K562 (cell line): ENCODE data around the gene CENPA. TPM values are rescaled to one million over a fixed set of nuclear protein-coding genes. Genes with fewer than 3 reads are reported as not detected.

ENCODE experiments used
- CTBP1 ChIP-seq: fragments of 450-650 bp; IDR thresholded peaks from 2 replicates; pipeline ENCODE4 v1.6.1; 2016; ENCODE audit warnings: borderline replicate concordance
- CTCFL ChIP-seq: IDR thresholded peaks from 2 replicates; pipeline ENCODE4 v1.6.1; 2011; ENCODE audit warnings: borderline replicate concordance, low read depth, mild to moderate bottlenecking, moderate library complexity, low read length; ENCODE audit not compliant: insufficient read depth, poor library complexity, severe bottlenecking
- HBP1 ChIP-seq: fragments of 450-650 bp; formaldehyde crosslinking; IDR thresholded peaks from 2 replicates; pipeline ENCODE4 v1.4.0; 2022; ENCODE audit warnings: missing genetic modification characterization
- MYC ChIP-seq, 2 experiments: fragments of 250-450 bp in 1 of 2; sonication (Bioruptor Pico) in 1 of 2; IDR thresholded peaks; 2 replicates each; pipeline versions ENCODE4 v1.5.1 to v1.6.1; 2012 to 2021; ENCODE audit warnings: low read depth in 2 of 2, borderline replicate concordance in 1 of 2, improper control_type of control experiment in 1 of 2, low read length in 1 of 2, mild to moderate bottlenecking in 1 of 2, moderate library complexity in 1 of 2
- NCOA1 ChIP-seq: fragments of 450-650 bp; IDR thresholded peaks from 2 replicates; pipeline ENCODE4 v1.6.1; 2016; ENCODE audit warnings: low read depth
- NFYB ChIP-seq: IDR thresholded peaks from 2 replicates; pipeline ENCODE4 v1.6.1; 2011; ENCODE audit warnings: mild to moderate bottlenecking, moderate library complexity; ENCODE audit not compliant: insufficient read length; ENCODE audit errors: extremely low read depth
- NR3C1 ChIP-seq: sonication (generic); formaldehyde crosslinking; IDR thresholded peaks from 2 replicates; pipeline ENCODE4 v1.8.1; 2022; ENCODE audit warnings: missing genetic modification reagents
- PREB ChIP-seq: sonication (generic); formaldehyde crosslinking; IDR thresholded peaks from 2 replicates; pipeline ENCODE4 v1.8.1; 2023; ENCODE audit warnings: mild to moderate bottlenecking, missing genetic modification reagents
- RAD21 ChIP-seq, 2 experiments: fragments of 250-450 bp in 1 of 2; fragments of 450-650 bp in 1 of 2; sonication (Bioruptor Pico) in 1 of 2; formaldehyde crosslinking in 1 of 2; IDR thresholded peaks in 1 of 2; conservative IDR thresholded peaks in 1 of 2; 2 replicates each; pipeline versions ENCODE4 v1.4.0 to v1.8.0; 2020 to 2022; ENCODE audit warnings: mild to moderate bottlenecking in 2 of 2, moderate library complexity in 1 of 2
- RFX7 ChIP-seq: fragments of 250-450 bp; sonication (Bioruptor Pico); IDR thresholded peaks from 2 replicates; pipeline ENCODE4 v1.5.1; 2021; ENCODE audit warnings: mild to moderate bottlenecking
- TCF15 ChIP-seq: fragments of 250-450 bp; sonication (Bioruptor Pico); IDR thresholded peaks from 2 replicates; pipeline ENCODE4 v1.8.0; 2022; ENCODE audit warnings: moderate library complexity, mild to moderate bottlenecking, inconsistent platforms
- ZNF165 ChIP-seq: fragments of 250-450 bp; sonication (Bioruptor Pico); IDR thresholded peaks from 2 replicates; pipeline ENCODE4 v1.4.0; 2020; ENCODE audit warnings: borderline replicate concordance
- ZNF717 ChIP-seq: fragments of 250-450 bp; sonication (Bioruptor Pico); IDR thresholded peaks from 2 replicates; pipeline ENCODE4 v1.5.0; 2021
- ZNF780A ChIP-seq: fragments of 250-450 bp; sonication (Bioruptor Pico); IDR thresholded peaks from 2 replicates; pipeline ENCODE4 v1.5.0; 2021; ENCODE audit warnings: mild to moderate bottlenecking
- polyA plus RNA-seq, 8 experiments: library from polyadenylated mRNA; depleted of rRNA in 4 of 8; stranded (reverse) in 5 of 8; unstranded in 3 of 8; fragments of >200 nt; fragmentation: Nextera tagmentation in 2 of 8; fragmentation: Illumina TruSeq in 1 of 8; extraction: Ambion mirVana in 2 of 8; extraction: Trizol in 1 of 8; gene quantifications; 2 replicates each; pipeline versions ENCODE4 v1.2.1 to v1.2.3, GENCODE V29; 2011 to 2014; ENCODE audit warnings: inconsistent platforms in 1 of 8, missing spikeins in 1 of 8
- total RNA-seq, 7 experiments: library from RNA; depleted of rRNA in 6 of 7; stranded (reverse); fragments of >200 nt in 6 of 7; fragmentation: Illumina TruSeq in 2 of 7; extraction: Trizol in 2 of 7; gene quantifications; 2 replicates each; pipeline versions ENCODE4 v1.2.1 to v1.2.3, GENCODE V29; 2011 to 2021; ENCODE audit warnings: low replicate concordance in 1 of 7
- TF ChIP-seq, protein P1 (sequence below), 2 experiments: fragments of 450-650 bp; conservative IDR thresholded peaks; 2 replicates each; pipeline ENCODE4 v1.6.1; 2017; ENCODE audit warnings: mild to moderate bottlenecking in 2 of 2, moderate library complexity in 2 of 2
- TF ChIP-seq, protein P2 (sequence below), 3 experiments: IDR thresholded peaks in 2 of 3; conservative IDR thresholded peaks in 1 of 3; 2 replicates each; pipeline ENCODE4 v1.5.1; 2011 to 2012; ENCODE audit warnings: low read length in 3 of 3, mild to moderate bottlenecking in 3 of 3, control low read depth in 2 of 3, improper control_type of control experiment in 1 of 3, inconsistent platforms in 1 of 3, low read depth in 1 of 3, mixed read lengths in 1 of 3, moderate library complexity in 1 of 3; ENCODE audit not compliant: insufficient read depth in 2 of 3
- TF ChIP-seq, protein P3 (sequence below): sonication (generic); formaldehyde crosslinking; IDR thresholded peaks from 2 replicates; pipeline ENCODE4 v1.8.0; 2022; ENCODE audit warnings: missing genetic modification reagents, mild to moderate bottlenecking, moderate library complexity, borderline replicate concordance

CENPA gene
- total and polyA plus RNA-seq, 9 of the 15 experiments (the other 6 are each of a cell fraction or from before 2014, with no cell fraction given) = 11.3 to 61.7 (median 44.7) TPM

DNA sequence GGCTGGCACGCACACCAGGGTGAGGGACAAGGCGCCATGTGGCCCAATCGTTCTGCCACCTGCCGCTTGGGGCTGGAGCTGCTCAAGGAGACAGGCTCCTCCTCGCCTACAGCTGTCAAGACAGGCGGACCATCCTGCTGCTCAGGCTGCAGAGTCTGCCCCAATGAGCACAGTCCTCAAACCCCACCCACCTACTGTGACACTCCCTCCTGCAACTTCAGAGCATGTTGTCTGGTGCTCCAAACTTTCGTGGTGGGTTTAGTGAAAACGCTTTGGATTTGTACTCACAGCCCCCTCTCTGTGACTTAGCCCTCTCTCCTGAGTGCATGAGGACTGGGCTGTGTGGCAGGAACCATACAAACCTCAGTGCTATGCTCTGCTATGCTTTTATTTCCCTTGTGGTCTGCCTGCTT lies 45.0 kb upstream of the CENPA start (continued):
- TF ChIP-seq, protein P1, sequence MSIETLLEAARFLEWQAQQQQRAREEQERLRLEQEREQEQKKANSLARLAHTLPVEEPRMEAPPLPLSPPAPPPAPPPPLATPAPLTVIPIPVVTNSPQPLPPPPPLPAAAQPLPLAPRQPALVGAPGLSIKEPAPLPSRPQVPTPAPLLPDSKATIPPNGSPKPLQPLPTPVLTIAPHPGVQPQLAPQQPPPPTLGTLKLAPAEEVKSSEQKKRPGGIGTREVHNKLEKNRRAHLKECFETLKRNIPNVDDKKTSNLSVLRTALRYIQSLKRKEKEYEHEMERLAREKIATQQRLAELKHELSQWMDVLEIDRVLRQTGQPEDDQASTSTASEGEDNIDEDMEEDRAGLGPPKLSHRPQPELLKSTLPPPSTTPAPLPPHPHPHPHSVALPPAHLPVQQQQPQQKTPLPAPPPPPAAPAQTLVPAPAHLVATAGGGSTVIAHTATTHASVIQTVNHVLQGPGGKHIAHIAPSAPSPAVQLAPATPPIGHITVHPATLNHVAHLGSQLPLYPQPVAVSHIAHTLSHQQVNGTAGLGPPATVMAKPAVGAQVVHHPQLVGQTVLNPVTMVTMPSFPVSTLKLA (conservative IDR thresholded peaks at IDR 0.05) = 0 out of 4 replicates have a peak, but pooled peaks of 1 of the 2 experiments have one; percentile 30
- peak; percentile 68 for TF ChIP-seq CTCFL
- no peak for TF ChIP-seq NFYB
- TF ChIP-seq, protein P2, sequence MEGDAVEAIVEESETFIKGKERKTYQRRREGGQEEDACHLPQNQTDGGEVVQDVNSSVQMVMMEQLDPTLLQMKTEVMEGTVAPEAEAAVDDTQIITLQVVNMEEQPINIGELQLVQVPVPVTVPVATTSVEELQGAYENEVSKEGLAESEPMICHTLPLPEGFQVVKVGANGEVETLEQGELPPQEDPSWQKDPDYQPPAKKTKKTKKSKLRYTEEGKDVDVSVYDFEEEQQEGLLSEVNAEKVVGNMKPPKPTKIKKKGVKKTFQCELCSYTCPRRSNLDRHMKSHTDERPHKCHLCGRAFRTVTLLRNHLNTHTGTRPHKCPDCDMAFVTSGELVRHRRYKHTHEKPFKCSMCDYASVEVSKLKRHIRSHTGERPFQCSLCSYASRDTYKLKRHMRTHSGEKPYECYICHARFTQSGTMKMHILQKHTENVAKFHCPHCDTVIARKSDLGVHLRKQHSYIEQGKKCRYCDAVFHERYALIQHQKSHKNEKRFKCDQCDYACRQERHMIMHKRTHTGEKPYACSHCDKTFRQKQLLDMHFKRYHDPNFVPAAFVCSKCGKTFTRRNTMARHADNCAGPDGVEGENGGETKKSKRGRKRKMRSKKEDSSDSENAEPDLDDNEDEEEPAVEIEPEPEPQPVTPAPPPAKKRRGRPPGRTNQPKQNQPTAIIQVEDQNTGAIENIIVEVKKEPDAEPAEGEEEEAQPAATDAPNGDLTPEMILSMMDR (IDR thresholded peaks at IDR 0.05 in 2 of 3, conservative IDR thresholded peaks at IDR 0.05 in 1 of 3; ENCODE audit: insufficient read depth in 2 of 3, low read depth in 1 of 3, low read length in 3 of 3) = peak; percentile 22 to 29 (median 25); a peak in 2 of 6 replicates
- no peak for TF ChIP-seq NCOA1
- TF ChIP-seq RAD21 (CRISPR knock-in tag; conservative IDR thresholded peaks at IDR 0.05 in 1 of 2, IDR thresholded peaks at IDR 0.05 in 1 of 2) = 0 out of 4 replicates have a peak, but pooled peaks of 1 of the 2 experiments have one; percentile 18
- no peak for TF ChIP-seq ZNF165 (CRISPR knock-in tag)
- TF ChIP-seq HBP1 (CRISPR knock-in tag) = no peak
- no peak for TF ChIP-seq PREB (CRISPR knock-in tag)
- no peak for TF ChIP-seq NR3C1 (CRISPR knock-in tag)
- TF ChIP-seq, protein P3, sequence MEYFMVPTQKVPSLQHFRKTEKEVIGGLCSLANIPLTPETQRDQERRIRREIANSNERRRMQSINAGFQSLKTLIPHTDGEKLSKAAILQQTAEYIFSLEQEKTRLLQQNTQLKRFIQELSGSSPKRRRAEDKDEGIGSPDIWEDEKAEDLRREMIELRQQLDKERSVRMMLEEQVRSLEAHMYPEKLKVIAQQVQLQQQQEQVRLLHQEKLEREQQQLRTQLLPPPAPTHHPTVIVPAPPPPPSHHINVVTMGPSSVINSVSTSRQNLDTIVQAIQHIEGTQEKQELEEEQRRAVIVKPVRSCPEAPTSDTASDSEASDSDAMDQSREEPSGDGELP (CRISPR knock-in tag) = peak; percentile 75; the same call in 1 of the 2 replicates
- TF ChIP-seq ZNF780A = no peak
- peak; percentile 21; the same call in 1 of the 2 replicates for TF ChIP-seq CTBP1
- 0 out of 2 replicates have a peak, but pooled peaks have one; percentile 28 for TF ChIP-seq MYC (IDR thresholded peaks at IDR 0.05; ENCODE audit: low read depth, low read length)
- TF ChIP-seq MYC (CRISPR knock-in tag; IDR thresholded peaks at IDR 0.05; ENCODE audit: borderline replicate concordance, low read depth) = no peak
- no peak for TF ChIP-seq RFX7 (CRISPR knock-in tag)
- no peak for TF ChIP-seq ZNF717 (CRISPR knock-in tag)
- no peak for TF ChIP-seq TCF15
